ENCODE data around the gene CDC27. TPM values are rescaled to one million over a fixed set of nuclear protein-coding genes. Genes with fewer than 3 reads are reported as not detected.

Gene CDC27
- total and polyA plus RNA-seq, 2 of the 4 experiments (the other 2 are of a cell fraction) = 47.7 to 190 TPM

DNA sequence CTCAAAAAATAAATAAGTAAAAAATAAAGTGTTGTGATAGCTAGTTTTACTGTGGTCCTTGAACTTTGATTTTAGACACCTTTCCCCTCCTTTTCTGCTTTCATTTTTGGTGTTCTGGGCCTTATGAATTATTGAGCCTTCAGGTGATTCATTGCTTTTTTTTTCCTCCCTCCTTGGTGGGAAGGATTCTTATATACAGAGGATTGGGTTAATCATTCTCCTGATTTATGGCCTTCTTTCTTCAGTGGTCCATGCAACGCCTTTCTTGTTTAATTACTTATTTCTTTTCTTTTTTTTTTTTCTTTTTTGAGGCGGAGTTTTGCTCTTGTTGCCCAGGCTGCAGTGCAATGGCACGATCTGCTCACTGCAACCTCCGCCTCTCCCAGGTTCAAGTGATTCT lies 12.1 kb upstream of the CDC27 start:
- ATAC-seq (ENCODE audit: low read depth) (no peak), DNase-seq (no peak)
- ChIA-PET POLR2A (ENCODE audit: unreplicated experiment) (no interaction called here), CTCF (interaction anchor here (0.6 to 1.0 kb wide), 2 partner anchors 77 to 80 kb away, joined by 4 to 5 read pairs; no protein-coding TSS in a partner anchor)
- Histone ChIP-seq H3K9me3 (ENCODE audit: control insufficient read depth, insufficient read depth, low read length) (no peaks in the 10 kb centered on the region), H3K27me3 (ENCODE audit: control insufficient read depth, insufficient read depth, low read length) (no peaks in the 10 kb centered on the region), H3K36me3 (ENCODE audit: control insufficient read depth, insufficient read depth, low read length) (no peaks in the 10 kb centered on the region), H3K27ac (ENCODE audit: insufficient read depth, low read length) (no peak overlapping the region), H3K14ac (replicated peaks; ENCODE audit: low read depth, low read length) (no peak overlapping the region), H2BK20ac (ENCODE audit: low read depth, low read length) (no peak overlapping the region), H3K79me1 (ENCODE audit: low read depth in 1 of 2, low read length in 2 of 2) (0 out of 4 replicates have a peak, but pooled peaks cover 0 to 3% of the 10 kb centered on the region in 2 experiments), H3K9ac (ENCODE audit: low read depth, low read length) (no peak overlapping the region), H2AK5ac (ENCODE audit: low read depth, low read length) (no peak overlapping the region), H2AFZ (replicated peaks; ENCODE audit: low read length, poor library complexity) (no peak overlapping the region), H3K4ac (ENCODE audit: low read depth, low read length) (no peak overlapping the region), H3K4me1 (ENCODE audit: control insufficient read depth, insufficient read depth, low read length) (peaks cover 17% of the 10 kb centered on the region), H3K18ac (ENCODE audit: low read depth, low read length) (no peak overlapping the region), H4K91ac (ENCODE audit: insufficient read depth, low read depth, low read length) (no peak overlapping the region), H2BK5ac (ENCODE audit: low read depth, low read length, poor library complexity, severe bottlenecking) (no peak overlapping the region), H2BK120ac (ENCODE audit: low read depth, low read length) (no peak overlapping the region), H3K4me2 (ENCODE audit: low read depth, low read length) (no peak overlapping the region), H4K8ac (ENCODE audit: low read depth in 2 of 2, low read length in 2 of 2) (no peak overlapping the region), H4K5ac (ENCODE audit: low read depth, low read length) (no peak overlapping the region), H3K4me3 (ENCODE audit: insufficient read depth, low read depth, low read length) (no peak overlapping the region), H4K20me1 (ENCODE audit: insufficient read depth, low read length) (no peaks in the 10 kb centered on the region), H3K23ac (ENCODE audit: low read depth, low read length) (no peak overlapping the region), H2BK15ac (ENCODE audit: low read depth, low read length) (no peak overlapping the region), H3K56ac (ENCODE audit: extremely low read depth, insufficient read depth, low read length) (no peak overlapping the region), H3K9me1 (ENCODE audit: insufficient read depth, low read length) (peaks cover 19% of the 10 kb centered on the region), H2AK9ac (replicated peaks; ENCODE audit: low read depth, low read length, poor library complexity) (no peak overlapping the region)
- WGBS, 2 experiments (ENCODE audit: extremely low coverage in 2 of 2, insufficient read length in 1 of 2) = 100% methylated on average over 3 of the region's 4 CpGs; no CpG with 5 or more reads in 1 of the 2 experiments
- intact Hi-C loops (cut with micrococcal nuclease) (no loop called here), dilution Hi-C loops (cut with HindIII; ENCODE audit: low sequenced_read_pairs, unreplicated experiment) (no loop called here), in situ Hi-C loops (cut with MboI; ENCODE audit: low sequenced_read_pairs) (no loop called here)
- TF ChIP-seq CHD1 (IDR thresholded peaks at IDR 0.05; ENCODE audit: low read depth, low read length) (no peak), MXI1 (IDR thresholded peaks at IDR 0.05; ENCODE audit: borderline replicate concordance, low read depth, low read length) (no peak), RCOR1 (IDR thresholded peaks at IDR 0.05; ENCODE audit: insufficient replicate concordance, low read length) (no peak), FOS (IDR thresholded peaks at IDR 0.05; ENCODE audit: low read depth, low read length) (no peak), MAFK (IDR thresholded peaks at IDR 0.05; ENCODE audit: low read depth, low read length) (no peak)
- no TSS peak for BruUV-seq (replicated peaks)
